Pancreas (tissue), 10 donors: ENCODE measurements around the gene RRP12. TPM values are rescaled to one million over a fixed set of nuclear protein-coding genes. Genes with fewer than 3 reads are reported as not detected.

ENCODE experiments used
- ATAC-seq, 4 donors: fragments of 200-7000 bp; cut with Tn5 transposase; one replicate each; pipeline versions ENCODE4 v1.8.0 to v1.9.1; 2020; ENCODE audit warnings: mild to moderate bottlenecking in 4 of 4, moderate library complexity in 4 of 4
- DNase-seq, 6 donors: peaks; one replicate each; pipeline ENCODE4 v3.0.0-alpha.2; 2020
- FAIRE-seq: peaks from 2 replicates; lab custom pipeline; 2012; peaks lifted over from hg19 to GRCh38; lab: Jason Lieb, UNC
- H3K27ac ChIP-seq, 4 donors: fragments of 200-600 bp; sonication (generic); 1 replicate in 3 of 4; 2 replicates in 1 of 4; pipeline versions ENCODE4 v1.5.0 to v1.8.0; 2020
- H3K27me3 ChIP-seq, 4 donors: fragments of 200-600 bp; one replicate each; pipeline ENCODE4 v1.8.0; 2021
- H3K36me3 ChIP-seq, 3 donors: fragments of 200-600 bp; sonication (generic) in 1 of 3; one replicate each; pipeline versions ENCODE4 v1.5.0 to v1.8.0; 2020 to 2021
- H3K4me1 ChIP-seq, 3 donors: fragments of 200-600 bp; one replicate each; pipeline ENCODE4 v1.8.0; 2021
- H3K4me3 ChIP-seq, 4 donors: fragments of 200-600 bp; sonication (generic) in 2 of 4; one replicate each; pipeline versions ENCODE4 v1.5.0 to v1.8.0; 2020 to 2021
- H3K9me3 ChIP-seq, 4 donors: fragments of 200-600 bp; one replicate each; pipeline ENCODE4 v1.8.0; 2021
- WGBS, 2 donors: extraction: QIAGEN DNeasy Blood & Tissue Kit; methylation state at CpG; one replicate each; pipeline ENCODE4 v1.1.7; 2013; 5-methylcytosine and 5-hydroxymethylcytosine counted together
- intact Hi-C, 3 donors: fragments of 100-400 bp; cut with DNase I; formaldehyde crosslinking; loops; one replicate each; pipeline versions ENCODE4 v1.11.1 to v1.14.2; 2022
- polyA plus RNA-seq, 2 donors: library from polyadenylated mRNA; stranded (reverse); fragments of 200-250 nt; gene quantifications; one replicate each; pipeline ENCODE4 v1.2.3, GENCODE V29; 2013
- total RNA-seq, 6 donors: library from RNA; stranded (reverse); fragmentation: NEBNext Ultra II Directional in 4 of 6; extraction: Animal tissue kit (Norgen Biotek cat#: 25700) in 4 of 6; gene quantifications; one replicate each; pipeline versions ENCODE4 v1.2.1 to v1.2.4, GENCODE V29; 2021 to 2023
- TF ChIP-seq, protein P1 (sequence below), 4 donors: fragments of 200-600 bp; sonication (generic) in 3 of 4; IDR thresholded peaks; one replicate each; pipeline versions ENCODE4 v1.5.0 to v1.8.0; 2021; ENCODE audit warnings: antibody characterized with exemption in 4 of 4
- donor health status: healthy with polysubstance abuse.
- donor health status: DM: no; HTN: no; CAD: no; lungs with moderate emphysema.
- donor health status: DM: no; HTN: no; CAD: no.
- donor health status: control.
- donor health status: control.
- donor health status: Bipolar disorder and iron deficiency.
- donor health status: DM: yes; HTN: yes; CAD: no.
- donor health status: DM: no; HTN: no; CAD: no.
- donor health status: DM: no; HTN: no; CAD: no.
- donor health status: DM: yes; HTN: yes; CAD: no.

RRP12 gene
- total and polyA plus RNA-seq, 8 donors, result 22.3 to 44.9 (median 28.1) TPM

DNA sequence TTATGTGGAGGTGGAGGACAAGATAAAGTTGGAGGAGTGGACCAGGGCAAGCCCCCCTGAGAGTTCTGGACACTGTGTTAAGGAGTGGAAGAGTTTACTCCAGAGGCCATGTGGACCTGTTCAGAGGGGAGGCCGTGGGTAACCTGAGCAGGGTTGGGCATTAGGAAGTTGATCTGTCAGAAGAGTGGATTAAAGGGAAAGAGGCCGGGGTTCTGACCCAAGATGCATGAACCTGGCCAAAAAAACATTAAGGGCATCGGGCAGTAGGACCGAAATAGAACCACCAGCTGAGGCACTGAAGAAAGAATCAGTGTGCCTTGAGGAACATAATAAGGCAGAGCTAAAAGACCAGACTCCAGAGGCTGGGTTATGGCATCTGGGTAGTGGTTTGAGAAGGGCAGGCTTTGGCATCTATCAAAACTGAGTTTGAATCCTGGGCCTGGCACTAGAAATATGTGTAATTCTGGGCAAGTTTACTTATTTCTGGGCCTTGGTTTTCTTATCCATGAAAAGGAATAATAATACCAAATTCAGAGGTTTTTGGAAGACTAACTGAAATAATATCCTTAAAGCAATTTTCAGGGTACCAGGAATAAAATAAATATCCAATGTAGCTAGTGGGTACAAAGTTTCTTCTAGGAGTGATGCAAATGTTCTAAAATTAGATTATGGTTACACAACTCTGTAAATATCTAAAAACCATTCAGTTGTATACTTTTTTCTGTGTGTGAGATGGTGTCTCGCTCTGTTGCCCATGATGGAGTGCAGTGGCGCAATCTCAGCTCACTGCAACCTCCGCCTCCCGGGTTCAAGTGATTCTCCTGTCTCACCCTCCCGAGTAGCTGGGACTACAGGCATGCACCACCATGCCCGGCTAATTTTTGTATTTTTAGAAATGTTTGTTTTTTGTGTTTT is 93.0 kb downstream of the RRP12 start:
- intact Hi-C loops, result no loop called here
- 77 to 80% methylated on average over 10 of the region's 10 CpGs for WGBS, 2 donors
- no peaks in the 10 kb centered on the region for H3K4me1 ChIP-seq
- FAIRE-seq (no peak), DNase-seq (no peak), ATAC-seq (no peak)
- no peak overlapping the region for H3K4me3 ChIP-seq
- TF ChIP-seq, protein P1, sequence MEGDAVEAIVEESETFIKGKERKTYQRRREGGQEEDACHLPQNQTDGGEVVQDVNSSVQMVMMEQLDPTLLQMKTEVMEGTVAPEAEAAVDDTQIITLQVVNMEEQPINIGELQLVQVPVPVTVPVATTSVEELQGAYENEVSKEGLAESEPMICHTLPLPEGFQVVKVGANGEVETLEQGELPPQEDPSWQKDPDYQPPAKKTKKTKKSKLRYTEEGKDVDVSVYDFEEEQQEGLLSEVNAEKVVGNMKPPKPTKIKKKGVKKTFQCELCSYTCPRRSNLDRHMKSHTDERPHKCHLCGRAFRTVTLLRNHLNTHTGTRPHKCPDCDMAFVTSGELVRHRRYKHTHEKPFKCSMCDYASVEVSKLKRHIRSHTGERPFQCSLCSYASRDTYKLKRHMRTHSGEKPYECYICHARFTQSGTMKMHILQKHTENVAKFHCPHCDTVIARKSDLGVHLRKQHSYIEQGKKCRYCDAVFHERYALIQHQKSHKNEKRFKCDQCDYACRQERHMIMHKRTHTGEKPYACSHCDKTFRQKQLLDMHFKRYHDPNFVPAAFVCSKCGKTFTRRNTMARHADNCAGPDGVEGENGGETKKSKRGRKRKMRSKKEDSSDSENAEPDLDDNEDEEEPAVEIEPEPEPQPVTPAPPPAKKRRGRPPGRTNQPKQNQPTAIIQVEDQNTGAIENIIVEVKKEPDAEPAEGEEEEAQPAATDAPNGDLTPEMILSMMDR (IDR thresholded peaks at IDR 0.05), result no peak
- H3K36me3 ChIP-seq, result no peaks in the 10 kb centered on the region
- no peaks in the 10 kb centered on the region for H3K27me3 ChIP-seq
- H3K27ac ChIP-seq, result no peak overlapping the region
- H3K9me3 ChIP-seq, result no peaks in the 10 kb centered on the region

DNA sequence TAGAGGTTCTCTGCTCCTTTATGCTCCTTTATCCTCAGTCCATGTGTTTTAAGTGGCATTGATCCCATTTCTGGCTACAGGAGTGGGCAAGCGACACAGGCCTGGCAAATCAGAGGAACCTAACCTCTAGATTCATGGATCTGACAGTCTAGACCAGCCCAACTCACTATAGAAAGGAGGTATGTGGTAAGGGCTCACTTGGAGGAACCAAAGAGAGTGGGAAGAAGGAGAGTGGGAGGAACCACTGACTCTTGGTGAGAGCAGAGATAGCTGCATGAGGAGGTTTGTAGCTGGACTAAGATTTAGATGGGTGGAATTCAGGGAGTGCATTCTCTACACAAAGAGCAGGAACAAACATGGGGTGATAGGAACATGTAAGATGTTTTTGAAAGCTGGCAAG is 93.7 kb downstream of the RRP12 start:
- Histone ChIP-seq H3K9me3 (no peaks in the 10 kb centered on the region), H3K4me3 (no peak overlapping the region), H3K4me1 (no peaks in the 10 kb centered on the region), H3K27me3 (no peaks in the 10 kb centered on the region), H3K36me3 (no peaks in the 10 kb centered on the region), H3K27ac (no peak overlapping the region)
- intact Hi-C loops, result no loop called here
- 42 to 90% methylated on average over 1 of the region's 1 CpG for WGBS, 2 donors
- DNase-seq (no peak), ATAC-seq (no peak), FAIRE-seq (no peak)
- TF ChIP-seq, protein P1 (IDR thresholded peaks at IDR 0.05), result no peak

Other genes starting within 250 kb of the RRP12 start
- 1 to 10 TPM in 3 of 6 donors, under 1 TPM in 3; 0.23 to 1.3 (median 0.84) TPM for gene SLIT1, start 215.4 kb downstream of the RRP12 start, total RNA-seq
- gene SLIT1, start 215.4 kb downstream of the RRP12 start, polyA plus RNA-seq, result 1 to 10 TPM in 1 of 2 donors, under 1 TPM in 1; 0.57 to 2.8 TPM
- 1 to 10 TPM; 1.3 to 4.8 (median 2.8) TPM for gene ARHGAP19, start 108.7 kb downstream of the RRP12 start, total RNA-seq
- 1 to 10 TPM; 1.1 to 2.3 TPM for gene ARHGAP19, start 108.7 kb downstream of the RRP12 start, polyA plus RNA-seq
- gene FRAT1, start 82.1 kb downstream of the RRP12 start, total RNA-seq, result 1 to 10 TPM; 2.6 to 5.2 (median 3.4) TPM
- 1 to 10 TPM; 1.6 to 1.7 TPM for gene FRAT1, start 82.1 kb downstream of the RRP12 start, polyA plus RNA-seq
- gene FRAT2, start 66.6 kb downstream of the RRP12 start, total RNA-seq, result 10 to 100 TPM in 2 of 6 donors, 1 to 10 TPM in 4; 8.7 to 15.0 (median 9.9) TPM
- gene FRAT2, start 66.6 kb downstream of the RRP12 start, polyA plus RNA-seq, result 1 to 10 TPM; 4.3 to 5.5 TPM
- 10 to 100 TPM; 31.4 to 72.8 (median 46.6) TPM for gene PGAM1, start 24.9 kb upstream of the RRP12 start, total RNA-seq
- gene PGAM1, start 24.9 kb upstream of the RRP12 start, polyA plus RNA-seq, result 10 to 100 TPM; 22.2 to 59.5 TPM
- gene EXOSC1, start 44.7 kb upstream of the RRP12 start, total RNA-seq, result 10 to 100 TPM; 13.0 to 19.4 (median 17.9) TPM
- gene EXOSC1, start 44.7 kb upstream of the RRP12 start, polyA plus RNA-seq, result 10 to 100 TPM; 24.1 to 27.6 TPM
- gene ZDHHC16, start 44.8 kb upstream of the RRP12 start, total RNA-seq, result 10 to 100 TPM; 11.4 to 22.7 (median 15.1) TPM
- 10 to 100 TPM; 17.6 to 18.8 TPM for gene ZDHHC16, start 44.8 kb upstream of the RRP12 start, polyA plus RNA-seq
- gene MMS19, start 97.1 kb upstream of the RRP12 start, total RNA-seq, result 10 to 100 TPM; 18.0 to 33.3 (median 22.3) TPM
- 10 to 100 TPM; 40.2 to 65.7 TPM for gene MMS19, start 97.1 kb upstream of the RRP12 start, polyA plus RNA-seq
- gene UBTD1, start 97.6 kb upstream of the RRP12 start, total RNA-seq, result 1 to 10 TPM; 3.9 to 6.8 (median 4.5) TPM
- gene UBTD1, start 97.6 kb upstream of the RRP12 start, polyA plus RNA-seq, result 1 to 10 TPM; 6.8 to 9.0 TPM
- gene ANKRD2, start 171.4 kb upstream of the RRP12 start, total RNA-seq, result under 1 TPM; 0.12 to 0.56 (median 0.29) TPM
- 1 to 10 TPM in 1 of 2 donors, under 1 TPM in 1; 0.61 to 1.6 TPM for gene ANKRD2, start 171.4 kb upstream of the RRP12 start, polyA plus RNA-seq
- gene HOGA1, start 183.0 kb upstream of the RRP12 start, total RNA-seq, result 10 to 100 TPM in 2 of 6 donors, 1 to 10 TPM in 4; 7.2 to 14.9 (median 8.7) TPM
- gene HOGA1, start 183.0 kb upstream of the RRP12 start, polyA plus RNA-seq, result 10 to 100 TPM; 15.9 to 20.5 TPM
- 1 to 10 TPM in 2 of 6 donors, under 1 TPM in 4; 0.34 to 1.9 (median 0.61) TPM for gene C10orf62, start 188.4 kb upstream of the RRP12 start, total RNA-seq
- gene C10orf62, start 188.4 kb upstream of the RRP12 start, polyA plus RNA-seq, result under 1 TPM; 0.12 to 0.95 TPM
- gene MORN4, start 232.2 kb upstream of the RRP12 start, total RNA-seq, result 1 to 10 TPM; 3.3 to 6.4 (median 4.5) TPM
- 1 to 10 TPM; 4.8 to 8.9 TPM for gene MORN4, start 232.2 kb upstream of the RRP12 start, polyA plus RNA-seq
- 1 to 10 TPM; 2.2 to 8.9 (median 3.4) TPM for gene PI4K2A, start 239.3 kb upstream of the RRP12 start, total RNA-seq
- gene PI4K2A, start 239.3 kb upstream of the RRP12 start, polyA plus RNA-seq, result 1 to 10 TPM; 3.4 to 5.4 TPM